ENCODE results near the gene S100A16.
"Not testable (repeated sequence)": the region's sequence is repeated elsewhere in the genome, so short reads cannot be mapped to it uniquely, and the experiment has no call there.

The S100A16 gene

GRCh38 chr1:153578490-153578889, 34.4 kb downstream of the S100A16 start:
- Histone ChIP-seq H3K4me3 (ENCODE audit: low read depth in 1 of 2, low read length in 2 of 2) (no peak overlapping the region), H3K9me3 (ENCODE audit: control insufficient read depth in 1 of 2, low read length in 2 of 2) (no peaks in the 10 kb centered on the region), H3K9ac (ENCODE audit: low read depth in 1 of 2, low read length in 2 of 2) (no peak overlapping the region), H3K27me3 (ENCODE audit: control insufficient read depth in 1 of 2, insufficient read depth in 2 of 2, low read length in 2 of 2) (no peaks in the 10 kb centered on the region), H3K27ac (ENCODE audit: low read depth, low read length) (no peak overlapping the region), H3K4me1 (ENCODE audit: control insufficient read depth in 1 of 2, insufficient read depth in 2 of 2, low read length in 2 of 2) (peaks cover 0 to 3% of the 10 kb centered on the region in 2 donors), H3K36me3 (ENCODE audit: control insufficient read depth in 1 of 2, insufficient read depth in 2 of 2, low read length in 2 of 2) (no peaks in the 10 kb centered on the region)

DNA sequence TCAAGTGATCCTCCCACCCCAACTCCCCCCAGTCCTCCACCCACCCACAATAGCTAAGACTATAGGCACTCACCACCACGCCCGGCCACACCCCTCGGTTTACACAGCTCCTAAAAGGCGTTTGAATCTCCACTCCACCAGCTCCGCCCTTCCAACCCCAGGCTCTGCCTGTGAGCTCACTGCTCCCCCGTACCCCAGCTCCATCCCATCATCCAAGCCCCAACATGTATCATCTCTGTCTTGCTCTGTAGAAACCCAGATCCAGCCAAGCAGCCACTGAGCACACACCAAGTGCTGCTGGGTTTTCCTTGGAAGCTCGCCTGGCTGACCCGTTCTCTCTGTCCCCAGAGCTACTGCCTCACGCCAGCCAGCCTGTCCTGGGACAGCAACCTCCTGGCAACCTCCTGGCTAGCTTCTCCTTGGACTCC, 35.3 kb downstream of the S100A16 start:
- Histone ChIP-seq H3K27ac (ENCODE audit: low read depth, low read length) (no peak overlapping the region), H3K9ac (ENCODE audit: low read depth in 1 of 2, low read length in 2 of 2) (no peak overlapping the region), H3K27me3 (ENCODE audit: control insufficient read depth in 1 of 2, insufficient read depth in 2 of 2, low read length in 2 of 2) (no peaks in the 10 kb centered on the region), H3K4me3 (ENCODE audit: low read depth in 1 of 2, low read length in 2 of 2) (no peak overlapping the region), H3K9me3 (ENCODE audit: control insufficient read depth in 1 of 2, low read length in 2 of 2) (no peaks in the 10 kb centered on the region), H3K36me3 (ENCODE audit: control insufficient read depth in 1 of 2, insufficient read depth in 2 of 2, low read length in 2 of 2) (no peaks in the 10 kb centered on the region), H3K4me1 (ENCODE audit: control insufficient read depth in 1 of 2, insufficient read depth in 2 of 2, low read length in 2 of 2) (peaks cover 3 to 7% of the 10 kb centered on the region in 2 donors)

DNA sequence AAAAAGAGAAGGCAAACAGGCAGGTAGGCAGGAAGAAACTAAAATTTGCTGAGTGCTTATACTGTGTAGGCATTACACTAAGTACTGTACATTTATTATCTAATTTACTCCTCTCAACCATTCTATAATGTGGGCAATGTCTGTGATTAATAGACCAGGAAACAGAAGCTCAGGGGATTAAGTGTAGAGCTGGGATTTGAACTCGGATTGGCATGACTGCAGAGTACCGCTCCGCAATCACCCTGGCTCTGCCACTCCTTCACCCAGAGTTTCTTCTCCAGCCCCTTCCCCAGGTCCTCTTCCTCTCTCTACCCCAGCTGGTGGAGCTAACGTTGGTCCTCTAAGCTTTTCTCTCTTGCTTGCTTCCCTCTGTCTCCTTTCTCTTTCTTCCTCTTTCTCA, 35.8 kb downstream of the S100A16 start:
- H3K27ac ChIP-seq (ENCODE audit: low read depth, low read length), result no peak overlapping the region
- peaks cover 3 to 12% of the 10 kb centered on the region in 2 donors for H3K4me1 ChIP-seq (ENCODE audit: control insufficient read depth in 1 of 2, insufficient read depth in 2 of 2, low read length in 2 of 2)

GRCh38 chr1:153575497-153575896, 37.4 kb downstream of the S100A16 start:
- H3K4me1 ChIP-seq (ENCODE audit: control insufficient read depth in 1 of 2, insufficient read depth in 2 of 2, low read length in 2 of 2), result peaks cover 8 to 19% of the 10 kb centered on the region in 2 donors
- H3K27ac ChIP-seq (ENCODE audit: low read depth, low read length); H3K27me3 ChIP-seq (ENCODE audit: control insufficient read depth in 1 of 2, insufficient read depth in 2 of 2, low read length in 2 of 2); H3K9me3 ChIP-seq (ENCODE audit: control insufficient read depth in 1 of 2, low read length in 2 of 2); H3K4me3 ChIP-seq (ENCODE audit: low read depth in 1 of 2, low read length in 2 of 2); H3K9ac ChIP-seq (ENCODE audit: low read depth in 1 of 2, low read length in 2 of 2); H3K36me3 ChIP-seq (ENCODE audit: control insufficient read depth in 1 of 2, insufficient read depth in 2 of 2, low read length in 2 of 2): not testable (repeated sequence)

More for the DNA sequence above, 35.8 kb downstream of the S100A16 start:
- no peak overlapping the region for H3K9ac ChIP-seq (ENCODE audit: low read depth in 1 of 2, low read length in 2 of 2)
- H3K9me3 ChIP-seq (ENCODE audit: control insufficient read depth in 1 of 2, low read length in 2 of 2), result no peaks in the 10 kb centered on the region
- no peaks in the 10 kb centered on the region for H3K36me3 ChIP-seq (ENCODE audit: control insufficient read depth in 1 of 2, insufficient read depth in 2 of 2, low read length in 2 of 2)
- H3K27me3 ChIP-seq (ENCODE audit: control insufficient read depth in 1 of 2, insufficient read depth in 2 of 2, low read length in 2 of 2), result no peaks in the 10 kb centered on the region
- no peak overlapping the region for H3K4me3 ChIP-seq (ENCODE audit: low read depth in 1 of 2, low read length in 2 of 2)

GRCh38 chr1:153575081-153575491, 37.9 kb downstream of the S100A16 start:
- not testable (repeated sequence) for H3K36me3 ChIP-seq (ENCODE audit: control insufficient read depth in 1 of 2, insufficient read depth in 2 of 2, low read length in 2 of 2); H3K4me3 ChIP-seq (ENCODE audit: low read depth in 1 of 2, low read length in 2 of 2); H3K9ac ChIP-seq (ENCODE audit: low read depth in 1 of 2, low read length in 2 of 2); H3K27ac ChIP-seq (ENCODE audit: low read depth, low read length); H3K9me3 ChIP-seq (ENCODE audit: control insufficient read depth in 1 of 2, low read length in 2 of 2); H3K27me3 ChIP-seq (ENCODE audit: control insufficient read depth in 1 of 2, insufficient read depth in 2 of 2, low read length in 2 of 2)
- peaks cover 10 to 21% of the 10 kb centered on the region in 2 donors for H3K4me1 ChIP-seq (ENCODE audit: control insufficient read depth in 1 of 2, insufficient read depth in 2 of 2, low read length in 2 of 2)

- H3K4me3 ChIP-seq (ENCODE audit: low read depth in 1 of 2, low read length in 2 of 2), result no peak overlapping the region
- H3K27ac ChIP-seq (ENCODE audit: low read depth, low read length), result no peak overlapping the region
- no peaks in the 10 kb centered on the region for H3K27me3 ChIP-seq (ENCODE audit: control insufficient read depth in 1 of 2, insufficient read depth in 2 of 2, low read length in 2 of 2)
- H3K9me3 ChIP-seq (ENCODE audit: control insufficient read depth in 1 of 2, low read length in 2 of 2), result no peaks in the 10 kb centered on the region
- H3K9ac ChIP-seq (ENCODE audit: low read depth in 1 of 2, low read length in 2 of 2), result no peak overlapping the region
- peaks cover 16 to 21% of the 10 kb centered on the region in 2 donors for H3K4me1 ChIP-seq (ENCODE audit: control insufficient read depth in 1 of 2, insufficient read depth in 2 of 2, low read length in 2 of 2)
- H3K36me3 ChIP-seq (ENCODE audit: control insufficient read depth in 1 of 2, insufficient read depth in 2 of 2, low read length in 2 of 2), result no peaks in the 10 kb centered on the region
Observed at GRCh38 chr1:153573351-153573750, 39.6 kb downstream of the S100A16 start.

DNA sequence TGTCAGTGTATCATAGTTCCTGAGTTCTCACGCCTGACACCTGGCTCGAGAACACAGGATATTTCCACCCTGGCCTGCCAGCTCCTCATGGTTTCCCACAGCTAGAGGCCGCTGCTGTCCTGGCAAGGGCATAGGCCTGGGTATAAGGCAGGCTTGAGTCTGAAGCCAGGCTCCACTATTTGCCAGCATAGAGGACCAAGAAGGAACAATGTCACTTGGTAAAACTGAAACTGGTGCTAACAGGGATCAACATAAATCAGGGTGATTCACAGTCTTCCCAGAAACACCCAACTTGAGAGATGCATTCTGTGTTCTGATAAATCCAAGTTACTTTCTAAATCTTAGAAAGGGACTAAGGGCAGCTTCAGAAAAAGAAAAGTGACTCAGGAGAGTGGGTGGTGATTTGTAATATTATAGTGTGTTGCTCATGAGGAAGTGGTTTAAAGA, 40.3 kb downstream of the S100A16 start:
- Histone ChIP-seq H3K27ac (ENCODE audit: low read depth, low read length) (no peak overlapping the region), H3K4me1 (ENCODE audit: control insufficient read depth in 1 of 2, insufficient read depth in 2 of 2, low read length in 2 of 2) (peaks cover 24 to 29% of the 10 kb centered on the region in 2 donors), H3K9me3 (ENCODE audit: control insufficient read depth in 1 of 2, low read length in 2 of 2) (no peaks in the 10 kb centered on the region), H3K9ac (ENCODE audit: low read depth in 1 of 2, low read length in 2 of 2) (no peak overlapping the region), H3K36me3 (ENCODE audit: control insufficient read depth in 1 of 2, insufficient read depth in 2 of 2, low read length in 2 of 2) (no peaks in the 10 kb centered on the region), H3K4me3 (ENCODE audit: low read depth in 1 of 2, low read length in 2 of 2) (no peak overlapping the region), H3K27me3 (ENCODE audit: control insufficient read depth in 1 of 2, insufficient read depth in 2 of 2, low read length in 2 of 2) (no peaks in the 10 kb centered on the region)

- Histone ChIP-seq H3K27ac (ENCODE audit: low read depth, low read length) (no peak overlapping the region), H3K9me3 (ENCODE audit: control insufficient read depth in 1 of 2, low read length in 2 of 2) (no peaks in the 10 kb centered on the region), H3K27me3 (ENCODE audit: control insufficient read depth in 1 of 2, insufficient read depth in 2 of 2, low read length in 2 of 2) (no peaks in the 10 kb centered on the region), H3K4me1 (ENCODE audit: control insufficient read depth in 1 of 2, insufficient read depth in 2 of 2, low read length in 2 of 2) (peaks cover 33 to 36% of the 10 kb centered on the region in 2 donors), H3K36me3 (ENCODE audit: control insufficient read depth in 1 of 2, insufficient read depth in 2 of 2, low read length in 2 of 2) (no peaks in the 10 kb centered on the region), H3K9ac (ENCODE audit: low read depth in 1 of 2, low read length in 2 of 2) (no peak overlapping the region), H3K4me3 (ENCODE audit: low read depth in 1 of 2, low read length in 2 of 2) (no peak overlapping the region)
Observed at GRCh38 chr1:153571706-153572105, 41.2 kb downstream of the S100A16 start.

DNA sequence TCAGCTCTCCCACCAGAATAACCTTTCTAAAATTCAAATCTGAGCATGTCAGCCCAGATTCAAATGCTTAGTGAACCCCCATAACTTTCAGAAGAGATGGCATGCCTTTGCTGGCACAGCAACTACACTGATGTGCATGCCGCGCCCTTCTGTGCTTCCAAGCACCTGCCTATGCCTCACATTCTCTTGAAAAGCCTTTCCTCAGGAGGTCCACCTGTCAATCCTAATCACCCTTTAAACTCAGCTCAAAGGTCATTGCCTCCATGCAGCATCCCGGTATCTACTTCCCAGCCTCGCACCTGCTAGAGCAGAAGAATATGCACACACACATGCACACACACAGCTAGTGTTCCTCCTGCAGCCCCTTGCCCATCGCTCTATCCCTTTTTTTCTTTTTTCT, 42.1 kb downstream of the S100A16 start:
- H3K27ac ChIP-seq (ENCODE audit: low read depth, low read length), result no peak overlapping the region
- peaks cover 38 to 44% of the 10 kb centered on the region in 2 donors for H3K4me1 ChIP-seq (ENCODE audit: control insufficient read depth in 1 of 2, insufficient read depth in 2 of 2, low read length in 2 of 2)
- no peak overlapping the region for H3K9ac ChIP-seq (ENCODE audit: low read depth in 1 of 2, low read length in 2 of 2)
- H3K27me3 ChIP-seq (ENCODE audit: control insufficient read depth in 1 of 2, insufficient read depth in 2 of 2, low read length in 2 of 2), result no peaks in the 10 kb centered on the region
- H3K36me3 ChIP-seq (ENCODE audit: control insufficient read depth in 1 of 2, insufficient read depth in 2 of 2, low read length in 2 of 2), result no peaks in the 10 kb centered on the region
- H3K4me3 ChIP-seq (ENCODE audit: low read depth in 1 of 2, low read length in 2 of 2), result no peak overlapping the region
- H3K9me3 ChIP-seq (ENCODE audit: control insufficient read depth in 1 of 2, low read length in 2 of 2), result no peaks in the 10 kb centered on the region

DNA sequence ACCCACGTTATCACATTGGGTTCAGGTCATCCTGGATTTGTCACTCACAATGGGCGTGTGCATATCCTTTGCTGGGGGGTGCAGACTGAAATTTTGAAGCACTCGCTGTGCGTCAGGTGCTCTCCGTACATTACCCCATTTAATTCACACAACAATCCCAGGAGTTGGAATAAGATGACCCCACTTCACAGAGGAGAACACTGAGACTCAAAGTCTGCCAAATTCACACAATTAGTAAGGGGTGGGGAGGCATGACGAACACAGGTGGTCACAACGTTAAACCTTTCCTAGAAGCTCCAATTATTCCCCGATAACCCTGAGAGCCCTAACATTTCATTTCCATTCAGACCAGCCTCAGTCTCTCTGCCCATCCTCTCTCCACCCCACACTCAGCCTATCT, 43.5 kb downstream of the S100A16 start:
- H3K9me3 ChIP-seq (ENCODE audit: control insufficient read depth in 1 of 2, low read length in 2 of 2), result no peaks in the 10 kb centered on the region
- H3K36me3 ChIP-seq (ENCODE audit: control insufficient read depth in 1 of 2, insufficient read depth in 2 of 2, low read length in 2 of 2), result no peaks in the 10 kb centered on the region
- no peak overlapping the region for H3K4me3 ChIP-seq (ENCODE audit: low read depth in 1 of 2, low read length in 2 of 2)
- peaks cover 45 to 54% of the 10 kb centered on the region in 2 donors for H3K4me1 ChIP-seq (ENCODE audit: control insufficient read depth in 1 of 2, insufficient read depth in 2 of 2, low read length in 2 of 2)
- no peaks in the 10 kb centered on the region for H3K27me3 ChIP-seq (ENCODE audit: control insufficient read depth in 1 of 2, insufficient read depth in 2 of 2, low read length in 2 of 2)
- no peak overlapping the region for H3K27ac ChIP-seq (ENCODE audit: low read depth, low read length)
- no peak overlapping the region for H3K9ac ChIP-seq (ENCODE audit: low read depth in 1 of 2, low read length in 2 of 2)

All from duodenal mucosa (tissue), 2 donors.